ENCODE results near the gene ERCC6L.
A peak's percentile ranks its signal among the peaks of the same experiment; 100 is the strongest.

Gene ERCC6L, protein sequence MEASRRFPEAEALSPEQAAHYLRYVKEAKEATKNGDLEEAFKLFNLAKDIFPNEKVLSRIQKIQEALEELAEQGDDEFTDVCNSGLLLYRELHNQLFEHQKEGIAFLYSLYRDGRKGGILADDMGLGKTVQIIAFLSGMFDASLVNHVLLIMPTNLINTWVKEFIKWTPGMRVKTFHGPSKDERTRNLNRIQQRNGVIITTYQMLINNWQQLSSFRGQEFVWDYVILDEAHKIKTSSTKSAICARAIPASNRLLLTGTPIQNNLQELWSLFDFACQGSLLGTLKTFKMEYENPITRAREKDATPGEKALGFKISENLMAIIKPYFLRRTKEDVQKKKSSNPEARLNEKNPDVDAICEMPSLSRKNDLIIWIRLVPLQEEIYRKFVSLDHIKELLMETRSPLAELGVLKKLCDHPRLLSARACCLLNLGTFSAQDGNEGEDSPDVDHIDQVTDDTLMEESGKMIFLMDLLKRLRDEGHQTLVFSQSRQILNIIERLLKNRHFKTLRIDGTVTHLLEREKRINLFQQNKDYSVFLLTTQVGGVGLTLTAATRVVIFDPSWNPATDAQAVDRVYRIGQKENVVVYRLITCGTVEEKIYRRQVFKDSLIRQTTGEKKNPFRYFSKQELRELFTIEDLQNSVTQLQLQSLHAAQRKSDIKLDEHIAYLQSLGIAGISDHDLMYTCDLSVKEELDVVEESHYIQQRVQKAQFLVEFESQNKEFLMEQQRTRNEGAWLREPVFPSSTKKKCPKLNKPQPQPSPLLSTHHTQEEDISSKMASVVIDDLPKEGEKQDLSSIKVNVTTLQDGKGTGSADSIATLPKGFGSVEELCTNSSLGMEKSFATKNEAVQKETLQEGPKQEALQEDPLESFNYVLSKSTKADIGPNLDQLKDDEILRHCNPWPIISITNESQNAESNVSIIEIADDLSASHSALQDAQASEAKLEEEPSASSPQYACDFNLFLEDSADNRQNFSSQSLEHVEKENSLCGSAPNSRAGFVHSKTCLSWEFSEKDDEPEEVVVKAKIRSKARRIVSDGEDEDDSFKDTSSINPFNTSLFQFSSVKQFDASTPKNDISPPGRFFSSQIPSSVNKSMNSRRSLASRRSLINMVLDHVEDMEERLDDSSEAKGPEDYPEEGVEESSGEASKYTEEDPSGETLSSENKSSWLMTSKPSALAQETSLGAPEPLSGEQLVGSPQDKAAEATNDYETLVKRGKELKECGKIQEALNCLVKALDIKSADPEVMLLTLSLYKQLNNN

DNA sequence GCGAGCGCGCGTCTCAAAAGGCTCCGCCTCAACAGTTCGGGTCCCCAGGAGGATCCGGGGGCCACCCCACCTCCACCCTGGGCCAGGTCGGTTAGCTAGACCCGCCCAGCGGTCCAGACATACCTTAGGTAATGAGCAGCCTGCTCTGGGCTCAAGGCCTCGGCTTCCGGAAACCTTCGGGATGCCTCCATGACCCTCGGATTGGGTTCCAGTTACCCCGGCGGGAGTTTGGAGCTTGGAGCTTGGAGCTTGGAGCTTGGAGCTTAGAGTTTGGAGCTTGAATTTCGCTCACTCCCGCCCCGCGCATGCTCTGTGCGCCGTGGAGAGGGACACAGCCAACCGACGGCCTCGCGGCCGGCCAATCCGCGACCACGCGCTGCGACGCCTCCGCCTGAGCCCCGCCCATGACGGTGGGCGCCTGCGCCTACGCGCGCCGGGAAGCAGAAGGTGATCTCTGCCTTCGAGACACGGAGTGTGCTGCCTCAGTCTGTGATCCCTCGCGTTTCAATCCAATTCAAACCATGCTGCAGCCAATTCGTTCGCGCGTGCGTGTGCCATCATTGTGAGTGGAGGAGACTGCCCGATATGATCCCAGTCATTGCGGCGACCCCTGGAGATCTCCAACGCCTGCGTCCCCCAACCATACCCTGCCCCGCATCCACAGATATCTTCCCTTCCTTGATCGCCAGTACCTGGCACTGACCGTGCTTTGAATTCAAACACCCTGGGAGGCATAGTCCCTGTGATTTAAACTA, at the start of gene ERCC6L:
Gene ERCC6L (minus strand): TSS at position 307 of the 755 bp plus-strand sequence. CDS start 116 bp downstream, at position 191.
- DNase-seq (ENCODE audit: low read depth in 2 of 2): peak; percentile 77 to 81

- DNase-seq (ENCODE audit: low read depth in 2 of 2): no peak
These were observed 43.5 kb upstream of the ERCC6L start for GRCh38 chrX:72282302-72282701.

GRCh38 chrX:72280321-72280845, 41.6 kb upstream of the ERCC6L start:
- DNase-seq (ENCODE audit: low read depth in 2 of 2): no peak

GRCh38 chrX:72276478-72276953, 37.7 kb upstream of the ERCC6L start:
- DNase-seq (ENCODE audit: low read depth in 2 of 2): no peak

DNA sequence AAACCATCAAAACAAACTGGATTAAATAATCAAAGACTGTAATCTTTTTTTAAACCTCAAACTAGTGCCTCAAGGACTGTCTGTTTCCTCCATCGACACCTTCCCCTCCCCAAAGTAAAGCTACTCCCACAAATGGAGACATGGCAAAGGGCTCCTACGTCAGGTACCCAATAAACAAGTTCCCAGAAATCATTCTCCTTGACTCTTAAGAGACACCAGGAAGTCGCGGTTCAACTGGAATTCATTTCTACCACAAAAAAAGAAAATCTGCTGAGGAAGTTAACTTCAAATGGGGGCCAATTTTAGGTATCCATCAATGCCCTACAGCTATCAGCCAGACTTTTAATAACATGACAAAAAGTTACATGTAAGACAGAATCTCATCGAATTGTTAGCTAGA, 35.7 kb upstream of the ERCC6L start:
- DNase-seq (ENCODE audit: low read depth in 2 of 2): no peak

GRCh38 chrX:72273718-72274117, 34.9 kb upstream of the ERCC6L start:
- peak in 1 of 2 donors; percentile 19 for DNase-seq (ENCODE audit: low read depth in 2 of 2)

GRCh38 chrX:72272868-72273267, 34.0 kb upstream of the ERCC6L start:
- DNase-seq (ENCODE audit: low read depth in 2 of 2): no peak

DNA sequence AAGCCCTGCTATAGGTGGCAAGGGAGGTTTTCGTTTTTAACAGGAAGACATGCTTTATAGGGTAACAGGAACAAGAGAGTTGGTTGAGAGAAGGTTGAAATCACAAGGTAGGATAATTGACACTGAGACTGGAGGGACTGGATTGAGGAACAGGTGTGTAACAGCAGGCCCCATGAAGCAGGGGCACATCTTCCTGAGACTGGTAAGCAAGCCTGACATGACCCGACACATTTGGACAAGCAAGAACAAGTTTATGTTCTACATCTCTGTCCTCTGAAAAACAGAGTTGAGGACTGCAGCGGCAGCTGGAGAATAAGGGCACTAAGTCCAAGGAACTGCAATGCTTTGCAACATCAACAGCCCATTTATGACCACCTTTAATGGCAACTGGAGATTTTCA, 33.0 kb upstream of the ERCC6L start:
- DNase-seq (ENCODE audit: low read depth in 2 of 2): no peak

DNA sequence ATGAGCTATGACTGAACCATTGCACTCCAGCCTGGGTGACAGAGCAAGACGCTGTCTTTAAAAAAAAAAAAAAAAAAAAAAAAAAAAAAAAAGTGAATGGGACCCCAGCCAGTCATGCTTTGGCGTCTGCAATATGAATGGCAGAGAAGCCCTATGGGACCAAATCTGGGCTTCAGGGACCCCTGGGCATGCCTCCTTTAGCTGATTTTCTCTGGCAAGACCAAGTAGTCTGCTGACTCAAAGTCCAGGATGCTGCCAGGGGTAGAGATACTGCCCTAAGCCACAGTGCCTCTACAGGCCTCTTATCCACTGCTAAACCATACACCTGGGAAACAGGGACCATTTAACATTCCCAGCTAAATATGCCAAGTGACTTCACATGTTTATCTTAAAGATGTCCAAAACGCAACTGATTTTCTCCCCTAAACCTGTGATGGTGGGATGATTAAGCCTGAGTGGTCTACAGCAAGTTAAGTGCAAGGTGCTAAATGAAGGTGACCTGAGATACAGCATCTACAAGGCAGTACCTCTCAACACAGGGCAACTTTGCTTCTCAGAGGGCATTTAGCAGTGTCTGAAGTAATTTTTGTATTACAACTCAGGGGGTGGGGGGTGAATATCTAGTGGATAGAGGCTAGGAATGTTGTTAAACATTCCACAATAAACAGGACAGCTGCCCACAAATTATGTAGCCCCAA, 32.4 kb upstream of the ERCC6L start:
- no peak for DNase-seq (ENCODE audit: low read depth in 2 of 2)

DNA sequence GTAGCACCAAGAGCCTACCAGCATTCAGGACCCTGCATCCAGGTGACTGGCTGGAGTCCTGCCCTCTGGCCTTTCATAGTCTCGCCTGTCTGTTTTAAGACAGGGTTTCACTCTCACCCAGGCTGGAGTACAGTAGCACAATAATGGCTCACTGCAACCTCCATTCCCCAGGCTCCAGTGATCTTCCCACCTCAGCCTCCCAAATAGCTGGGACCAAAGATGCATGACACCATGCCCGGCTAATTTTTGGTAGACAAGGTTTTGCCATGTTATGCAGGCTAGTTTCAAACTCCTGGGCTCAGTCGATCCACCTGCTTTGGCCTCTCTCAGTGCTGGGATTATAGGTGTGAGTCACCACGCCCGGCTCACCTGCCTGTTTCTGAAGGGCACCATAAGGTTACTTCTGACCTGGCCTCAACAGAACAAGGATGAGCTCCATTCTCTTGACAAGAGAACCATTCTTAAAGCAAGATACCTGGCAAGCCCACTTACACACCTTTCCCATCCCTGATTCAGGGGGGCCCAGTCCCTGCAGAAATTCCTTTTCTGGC, 31.6 kb upstream of the ERCC6L start:
- DNase-seq (ENCODE audit: low read depth in 2 of 2): no peak

GRCh38 chrX:72269671-72270251, 30.9 kb upstream of the ERCC6L start:
- peak in 1 of 2 donors; percentile 33 for DNase-seq (ENCODE audit: low read depth in 2 of 2)

- no peak for DNase-seq (ENCODE audit: low read depth in 2 of 2)
These were observed 30.0 kb upstream of the ERCC6L start for GRCh38 chrX:72268597-72269365.

- DNase-seq (ENCODE audit: low read depth in 2 of 2): no peak
These were observed 26.4 kb upstream of the ERCC6L start for GRCh38 chrX:72265263-72265662.

- no peak for DNase-seq (ENCODE audit: low read depth in 2 of 2)
These were observed 23.2 kb upstream of the ERCC6L start for GRCh38 chrX:72262077-72262476.

- DNase-seq (ENCODE audit: low read depth in 2 of 2): no peak
These were observed 21.6 kb upstream of the ERCC6L start for GRCh38 chrX:72260448-72260847.

GRCh38 chrX:72258174-72258573, 19.3 kb upstream of the ERCC6L start:
- DNase-seq (ENCODE audit: low read depth in 2 of 2): no peak

DNA sequence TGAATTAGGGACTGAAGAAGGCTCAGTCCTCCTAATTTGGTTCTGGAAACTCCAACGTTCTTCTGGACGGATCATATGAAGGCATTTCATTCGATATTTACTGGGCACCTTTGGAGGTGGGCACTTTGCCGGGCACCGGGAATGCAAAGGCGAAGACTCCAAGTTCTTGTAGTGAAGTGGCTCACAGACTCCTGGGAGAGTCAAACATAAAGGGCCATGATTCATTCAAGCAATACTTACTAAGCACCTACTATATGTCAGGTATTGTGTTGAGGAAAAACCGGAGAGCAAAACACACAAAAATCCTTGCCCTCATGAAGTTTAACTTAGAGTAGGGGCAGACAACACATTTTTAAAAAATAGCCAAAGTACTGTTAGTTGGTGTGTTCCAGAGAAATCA, 17.0 kb upstream of the ERCC6L start:
- no peak for DNase-seq (ENCODE audit: low read depth in 2 of 2)

GRCh38 chrX:72255445-72255844, 16.6 kb upstream of the ERCC6L start:
- no peak for DNase-seq (ENCODE audit: low read depth in 2 of 2)

DNA sequence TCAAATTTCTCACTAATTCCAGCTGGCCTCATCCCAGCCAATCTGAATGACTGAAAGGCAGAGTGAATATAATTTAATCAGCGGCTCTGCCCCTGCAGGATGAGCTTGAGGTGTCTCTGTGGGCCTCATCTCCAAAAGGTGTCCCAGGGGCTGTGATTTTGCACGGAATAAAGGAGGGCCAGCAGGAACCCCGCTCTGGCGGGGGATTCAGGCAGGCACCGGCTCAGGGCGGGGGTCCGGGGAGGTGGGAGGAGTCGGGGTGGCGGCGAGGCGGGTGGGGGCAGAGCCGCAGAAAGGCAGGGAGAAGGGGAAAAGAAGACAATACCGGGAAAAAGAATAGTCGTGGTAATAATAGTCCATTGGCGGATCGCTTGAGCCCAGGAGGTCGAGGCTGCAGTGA, 16.0 kb upstream of the ERCC6L start:
- DNase-seq (ENCODE audit: low read depth in 2 of 2): no peak
